Measurements from ENCODE around the gene LRRC25.
A peak's percentile ranks its signal among the peaks of the same experiment; 100 is the strongest.

Gene LRRC25

GRCh38 chr19:18431351-18432197, 34.2 kb upstream of the LRRC25 start (continued):
- TF ChIP-seq RBAK (tag by site-specific recombination; IDR thresholded peaks at IDR 0.05): no peak
- no peak for TF ChIP-seq FEZF1 (tag by site-specific recombination; IDR thresholded peaks at IDR 0.05)
- TF ChIP-seq, protein P1, sequence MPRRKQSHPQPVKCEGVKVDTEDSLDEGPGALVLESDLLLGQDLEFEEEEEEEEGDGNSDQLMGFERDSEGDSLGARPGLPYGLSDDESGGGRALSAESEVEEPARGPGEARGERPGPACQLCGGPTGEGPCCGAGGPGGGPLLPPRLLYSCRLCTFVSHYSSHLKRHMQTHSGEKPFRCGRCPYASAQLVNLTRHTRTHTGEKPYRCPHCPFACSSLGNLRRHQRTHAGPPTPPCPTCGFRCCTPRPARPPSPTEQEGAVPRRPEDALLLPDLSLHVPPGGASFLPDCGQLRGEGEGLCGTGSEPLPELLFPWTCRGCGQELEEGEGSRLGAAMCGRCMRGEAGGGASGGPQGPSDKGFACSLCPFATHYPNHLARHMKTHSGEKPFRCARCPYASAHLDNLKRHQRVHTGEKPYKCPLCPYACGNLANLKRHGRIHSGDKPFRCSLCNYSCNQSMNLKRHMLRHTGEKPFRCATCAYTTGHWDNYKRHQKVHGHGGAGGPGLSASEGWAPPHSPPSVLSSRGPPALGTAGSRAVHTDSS (tag by site-specific recombination; IDR thresholded peaks at IDR 0.05): no peak
- TF ChIP-seq ZXDB (tag by site-specific recombination; IDR thresholded peaks at IDR 0.05): peak; percentile 34; the same call in 1 of the 2 replicates
- TF ChIP-seq ZNF704 (tag by site-specific recombination; IDR thresholded peaks at IDR 0.05): no peak
- TF ChIP-seq SP3 (tag by site-specific recombination; IDR thresholded peaks at IDR 0.05): peak; percentile 29; the same call in 1 of the 2 replicates
- TF ChIP-seq ZNF654 (tag by site-specific recombination; IDR thresholded peaks at IDR 0.05; ENCODE audit: low read depth): no peak
- TF ChIP-seq ZNF140 (tag by site-specific recombination; IDR thresholded peaks at IDR 0.05): no peak
- TF ChIP-seq ZNF692 (tag by site-specific recombination; IDR thresholded peaks at IDR 0.05): no peak
- peak; percentile 56 for TF ChIP-seq SP2 (tag by site-specific recombination; IDR thresholded peaks at IDR 0.05)
- no peak for TF ChIP-seq SALL2 (tag by site-specific recombination; IDR thresholded peaks at IDR 0.05; ENCODE audit: borderline replicate concordance)
- no peak for TF ChIP-seq HOXA7 (CRISPR knock-in tag; IDR thresholded peaks at IDR 0.05; ENCODE audit: borderline replicate concordance)
- no peak for TF ChIP-seq ZSCAN16 (tag by site-specific recombination; IDR thresholded peaks at IDR 0.05)
- TF ChIP-seq CTCF (tag by site-specific recombination; IDR thresholded peaks at IDR 0.05): no peak
- no peak for TF ChIP-seq ZNF433 (tag by site-specific recombination; IDR thresholded peaks at IDR 0.05; ENCODE audit: low read depth)
- no peak for TF ChIP-seq ZNF404 (tag by site-specific recombination; IDR thresholded peaks at IDR 0.05)
- peak; percentile 39; the same call in 1 of the 2 replicates for TF ChIP-seq ZBTB20 (tag by site-specific recombination; IDR thresholded peaks at IDR 0.05)
- no peak for TF ChIP-seq ZNF621 (tag by site-specific recombination; IDR thresholded peaks at IDR 0.05)
- TF ChIP-seq, protein P2, sequence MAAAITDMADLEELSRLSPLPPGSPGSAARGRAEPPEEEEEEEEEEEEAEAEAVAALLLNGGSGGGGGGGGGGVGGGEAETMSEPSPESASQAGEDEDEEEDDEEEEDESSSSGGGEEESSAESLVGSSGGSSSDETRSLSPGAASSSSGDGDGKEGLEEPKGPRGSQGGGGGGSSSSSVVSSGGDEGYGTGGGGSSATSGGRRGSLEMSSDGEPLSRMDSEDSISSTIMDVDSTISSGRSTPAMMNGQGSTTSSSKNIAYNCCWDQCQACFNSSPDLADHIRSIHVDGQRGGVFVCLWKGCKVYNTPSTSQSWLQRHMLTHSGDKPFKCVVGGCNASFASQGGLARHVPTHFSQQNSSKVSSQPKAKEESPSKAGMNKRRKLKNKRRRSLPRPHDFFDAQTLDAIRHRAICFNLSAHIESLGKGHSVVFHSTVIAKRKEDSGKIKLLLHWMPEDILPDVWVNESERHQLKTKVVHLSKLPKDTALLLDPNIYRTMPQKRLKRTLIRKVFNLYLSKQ (tag by site-specific recombination; IDR thresholded peaks at IDR 0.05; ENCODE audit: borderline replicate concordance): no peak
- no peak for TF ChIP-seq ZNF660 (tag by site-specific recombination; IDR thresholded peaks at IDR 0.05)
- TF ChIP-seq ZNF777 (tag by site-specific recombination; IDR thresholded peaks at IDR 0.05; ENCODE audit: borderline replicate concordance): no peak
- TF ChIP-seq ZNF747 (tag by site-specific recombination; IDR thresholded peaks at IDR 0.05): no peak
- TF ChIP-seq INSM2 (tag by site-specific recombination; IDR thresholded peaks at IDR 0.05): no peak
- no peak for TF ChIP-seq ZNF558 (tag by site-specific recombination; IDR thresholded peaks at IDR 0.05)
- peak; percentile 83 for TF ChIP-seq KLF17 (tag by site-specific recombination; IDR thresholded peaks at IDR 0.05)
- no peak for TF ChIP-seq ZBTB6 (tag by site-specific recombination; IDR thresholded peaks at IDR 0.05)
- no peak for TF ChIP-seq OVOL3 (tag by site-specific recombination; IDR thresholded peaks at IDR 0.05)
- TF ChIP-seq ZNF350 (tag by site-specific recombination; IDR thresholded peaks at IDR 0.05): no peak

Data from HEK293 (cell line).